ENCODE results near the gene MOK.
A peak's percentile ranks its signal among the peaks of the same experiment; 100 is the strongest.

MOK gene

GRCh38 chr14:102275866-102276265, 29.1 kb downstream of the MOK start:
- DNase-seq (ENCODE audit: low read depth): no peak
- TF ChIP-seq, protein P1, sequence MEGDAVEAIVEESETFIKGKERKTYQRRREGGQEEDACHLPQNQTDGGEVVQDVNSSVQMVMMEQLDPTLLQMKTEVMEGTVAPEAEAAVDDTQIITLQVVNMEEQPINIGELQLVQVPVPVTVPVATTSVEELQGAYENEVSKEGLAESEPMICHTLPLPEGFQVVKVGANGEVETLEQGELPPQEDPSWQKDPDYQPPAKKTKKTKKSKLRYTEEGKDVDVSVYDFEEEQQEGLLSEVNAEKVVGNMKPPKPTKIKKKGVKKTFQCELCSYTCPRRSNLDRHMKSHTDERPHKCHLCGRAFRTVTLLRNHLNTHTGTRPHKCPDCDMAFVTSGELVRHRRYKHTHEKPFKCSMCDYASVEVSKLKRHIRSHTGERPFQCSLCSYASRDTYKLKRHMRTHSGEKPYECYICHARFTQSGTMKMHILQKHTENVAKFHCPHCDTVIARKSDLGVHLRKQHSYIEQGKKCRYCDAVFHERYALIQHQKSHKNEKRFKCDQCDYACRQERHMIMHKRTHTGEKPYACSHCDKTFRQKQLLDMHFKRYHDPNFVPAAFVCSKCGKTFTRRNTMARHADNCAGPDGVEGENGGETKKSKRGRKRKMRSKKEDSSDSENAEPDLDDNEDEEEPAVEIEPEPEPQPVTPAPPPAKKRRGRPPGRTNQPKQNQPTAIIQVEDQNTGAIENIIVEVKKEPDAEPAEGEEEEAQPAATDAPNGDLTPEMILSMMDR (conservative IDR thresholded peaks at IDR 0.05; ENCODE audit: low read depth, low read length): no peak
- no peak overlapping the region for H3K4me3 ChIP-seq (ENCODE audit: low read length)

GRCh38 chr14:102272392-102272791, 32.6 kb downstream of the MOK start:
- H3K4me3 ChIP-seq (ENCODE audit: low read length): no peak overlapping the region
- TF ChIP-seq, protein P1 (conservative IDR thresholded peaks at IDR 0.05; ENCODE audit: low read depth, low read length): no peak

DNA sequence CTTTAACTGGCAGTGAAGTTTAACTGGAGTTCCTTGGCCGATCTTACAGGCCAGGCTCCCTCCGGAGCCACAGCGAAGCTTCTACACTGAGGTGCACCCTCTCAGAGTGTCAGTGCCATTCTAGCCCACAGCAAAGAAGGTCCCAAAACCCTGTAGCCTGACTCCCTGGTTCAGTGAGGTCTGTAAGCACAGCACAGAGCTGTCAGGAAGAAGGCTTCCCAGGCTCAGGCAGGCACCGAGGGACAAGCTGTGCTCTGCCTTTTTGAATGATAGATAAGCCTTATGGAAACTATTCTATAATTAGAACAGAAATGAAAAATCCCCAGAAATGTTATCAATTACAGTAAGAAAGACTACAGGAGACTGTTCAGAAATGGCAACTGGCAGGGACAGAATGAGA, 40.2 kb downstream of the MOK start:
- no peak for DNase-seq (ENCODE audit: low read depth)
- H3K4me3 ChIP-seq (ENCODE audit: low read length): no peak overlapping the region
- TF ChIP-seq, protein P1 (conservative IDR thresholded peaks at IDR 0.05; ENCODE audit: low read depth, low read length): no peak

More at GRCh38 chr14:102272392-102272791, 32.6 kb downstream of the MOK start:
- no peak for DNase-seq (ENCODE audit: low read depth)

- H3K4me3 ChIP-seq (ENCODE audit: low read length): no peak overlapping the region
- no peak for DNase-seq (ENCODE audit: low read depth)
- TF ChIP-seq, protein P1 (conservative IDR thresholded peaks at IDR 0.05; ENCODE audit: low read depth, low read length): no peak
Observed at GRCh38 chr14:102264355-102264754, 40.6 kb downstream of the MOK start.

DNA sequence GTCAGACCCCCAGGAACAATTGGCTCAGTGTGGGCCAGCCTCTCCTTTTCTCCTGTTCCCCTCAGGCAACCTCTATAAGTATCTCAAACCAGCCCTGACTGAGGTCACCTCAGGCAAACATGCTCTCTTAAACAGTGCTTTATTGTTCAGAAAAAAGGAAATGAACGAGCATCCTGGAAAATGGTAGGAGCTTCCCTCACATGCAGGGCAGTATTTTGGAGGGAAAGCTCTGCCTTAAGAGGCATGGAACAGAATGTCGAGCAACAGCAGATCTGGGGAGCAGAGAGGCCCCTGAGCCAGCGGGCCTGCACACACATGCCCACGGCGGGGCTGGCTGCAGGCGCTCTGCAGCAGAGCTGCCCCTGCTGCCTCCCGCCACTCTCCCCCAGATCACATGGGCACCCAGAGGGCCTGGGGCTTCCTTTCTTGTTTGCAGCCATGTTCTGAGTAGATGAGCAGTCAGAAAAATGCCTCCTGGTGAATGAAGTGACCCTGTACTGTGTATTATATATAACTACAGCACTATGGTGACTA, 42.0 kb downstream of the MOK start:
- H3K4me3 ChIP-seq (ENCODE audit: low read length): no peak overlapping the region
- TF ChIP-seq, protein P1 (conservative IDR thresholded peaks at IDR 0.05; ENCODE audit: low read depth, low read length): no peak
- DNase-seq (ENCODE audit: low read depth): peak; percentile 27

- no peak for DNase-seq (ENCODE audit: low read depth)
- TF ChIP-seq, protein P1 (conservative IDR thresholded peaks at IDR 0.05; ENCODE audit: low read depth, low read length): no peak
- no peak overlapping the region for H3K4me3 ChIP-seq (ENCODE audit: low read length)
Observed at GRCh38 chr14:102258136-102258535, 46.8 kb downstream of the MOK start.

- TF ChIP-seq, protein P1 (conservative IDR thresholded peaks at IDR 0.05; ENCODE audit: low read depth, low read length): no peak
- no peak overlapping the region for H3K4me3 ChIP-seq (ENCODE audit: low read length)
- no peak for DNase-seq (ENCODE audit: low read depth)
Observed at GRCh38 chr14:102256716-102257115, 48.2 kb downstream of the MOK start.

Measured in retinal pigment epithelial cell (primary cell).